DND-41 (cell line): ENCODE results near the gene RASGRF2.

ENCODE experiments used
- ATAC-seq: fragments of 200-7000 bp; cut with Tn5 transposase; 3 replicates; pipeline ENCODE4 v1.9.1; 2021; ENCODE audit warnings: low read depth; ENCODE audit not compliant: insufficient read depth
- DNase-seq: peaks from one replicate; pipeline ENCODE4 v3.0.0-alpha.2; 2020
- H2AFZ ChIP-seq: 2 replicates; pipeline ENCODE4 v1.6.0; 2012; ENCODE audit warnings: low read depth, low read length
- H3K27ac ChIP-seq: 2 replicates; pipeline ENCODE4 v1.5.1; 2012; ENCODE audit warnings: low read length, inconsistent platforms
- H3K27me3 ChIP-seq: fragments of 200-600 bp; sonication (generic); 2 replicates; pipeline ENCODE4 v1.6.0; 2012; ENCODE audit warnings: low read length, mild to moderate bottlenecking, inconsistent platforms; ENCODE audit not compliant: insufficient read depth, poor library complexity
- H3K36me3 ChIP-seq: 2 replicates; pipeline ENCODE4 v1.5.1; 2012; ENCODE audit warnings: low read length, inconsistent platforms; ENCODE audit not compliant: insufficient read depth
- H3K4me1 ChIP-seq: 2 replicates; pipeline ENCODE4 v1.5.1; 2012; ENCODE audit warnings: mild to moderate bottlenecking, low read length; ENCODE audit not compliant: insufficient read depth
- H3K4me2 ChIP-seq: 2 replicates; pipeline ENCODE4 v1.6.0; 2012; ENCODE audit warnings: mild to moderate bottlenecking, moderate library complexity, low read length, inconsistent platforms; ENCODE audit not compliant: insufficient read depth
- H3K4me3 ChIP-seq, 2 experiments: fragments of 200-600 bp in 1 of 2; shearing (Covaris generic) in 1 of 2; 2 replicates each; pipeline ENCODE4 v1.5.1; 2012 to 2016; ENCODE audit warnings: inconsistent platforms in 2 of 2, low read length in 2 of 2, mild to moderate bottlenecking in 2 of 2, low read depth in 1 of 2, moderate library complexity in 1 of 2
- H3K79me2 ChIP-seq: 2 replicates; pipeline ENCODE4 v1.6.0; 2012; ENCODE audit warnings: low read length, inconsistent platforms; ENCODE audit not compliant: insufficient read depth
- H3K9ac ChIP-seq: 2 replicates; pipeline ENCODE4 v1.6.0; 2012; ENCODE audit warnings: low read depth, mild to moderate bottlenecking, inconsistent platforms, low read length, moderate library complexity
- H3K9me3 ChIP-seq: 2 replicates; pipeline ENCODE4 v1.5.1; 2012; ENCODE audit warnings: low read length, moderate library complexity, mild to moderate bottlenecking, inconsistent platforms; ENCODE audit not compliant: insufficient read depth, severe bottlenecking
- H4K20me1 ChIP-seq: 2 replicates; pipeline ENCODE4 v1.6.0; 2012; ENCODE audit warnings: low read length; ENCODE audit not compliant: insufficient read depth
- EZH2 ChIP-seq: IDR thresholded peaks from 3 replicates; pipeline ENCODE4 v1.6.1; 2012; ENCODE audit warnings: borderline replicate concordance, low read depth, mild to moderate bottlenecking, moderate library complexity, low read length, inconsistent platforms; ENCODE audit not compliant: severe bottlenecking
- TF ChIP-seq, protein P1 (sequence below): IDR thresholded peaks from 2 replicates; pipeline ENCODE4 v1.5.1; 2012; ENCODE audit warnings: borderline replicate concordance, low read length, moderate library complexity, mild to moderate bottlenecking; ENCODE audit not compliant: poor library complexity, severe bottlenecking; ENCODE audit errors: extremely low read depth

Gene RASGRF2

DNA sequence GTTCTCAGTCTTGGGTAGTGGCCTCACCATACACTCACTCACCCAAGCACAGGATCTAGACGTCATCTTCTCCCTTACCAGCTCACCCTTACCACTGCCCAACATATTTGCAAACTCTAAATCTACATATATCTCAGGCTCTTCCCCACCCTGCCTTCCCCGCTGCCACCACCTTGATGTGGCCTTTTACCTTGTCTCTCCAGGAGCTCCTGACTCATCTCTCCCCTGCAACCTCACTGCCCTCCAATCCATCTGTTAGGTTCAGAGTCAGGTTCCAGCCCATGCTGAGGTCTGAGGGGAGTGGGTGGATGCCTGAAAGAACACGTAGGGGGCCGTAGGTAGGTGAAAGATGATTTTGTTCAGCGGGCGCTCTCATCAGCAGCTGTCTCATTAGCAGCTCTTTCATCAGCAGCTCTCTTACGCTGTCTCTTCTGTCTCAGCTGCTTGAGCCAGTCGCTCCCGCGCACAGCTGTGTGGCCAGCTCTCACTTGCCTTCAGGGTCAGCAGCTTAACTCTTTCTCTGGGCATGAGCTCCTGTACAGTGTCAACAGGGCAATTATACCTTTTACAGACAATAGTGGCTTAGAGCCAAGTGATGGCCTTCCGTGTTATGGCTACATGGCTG lies 249.8 kb downstream of the RASGRF2 start:
- no peaks in the 10 kb centered on the region for H4K20me1 ChIP-seq
- H3K27ac ChIP-seq = no peak overlapping the region
- no peak for TF ChIP-seq EZH2
- TF ChIP-seq, protein P1, sequence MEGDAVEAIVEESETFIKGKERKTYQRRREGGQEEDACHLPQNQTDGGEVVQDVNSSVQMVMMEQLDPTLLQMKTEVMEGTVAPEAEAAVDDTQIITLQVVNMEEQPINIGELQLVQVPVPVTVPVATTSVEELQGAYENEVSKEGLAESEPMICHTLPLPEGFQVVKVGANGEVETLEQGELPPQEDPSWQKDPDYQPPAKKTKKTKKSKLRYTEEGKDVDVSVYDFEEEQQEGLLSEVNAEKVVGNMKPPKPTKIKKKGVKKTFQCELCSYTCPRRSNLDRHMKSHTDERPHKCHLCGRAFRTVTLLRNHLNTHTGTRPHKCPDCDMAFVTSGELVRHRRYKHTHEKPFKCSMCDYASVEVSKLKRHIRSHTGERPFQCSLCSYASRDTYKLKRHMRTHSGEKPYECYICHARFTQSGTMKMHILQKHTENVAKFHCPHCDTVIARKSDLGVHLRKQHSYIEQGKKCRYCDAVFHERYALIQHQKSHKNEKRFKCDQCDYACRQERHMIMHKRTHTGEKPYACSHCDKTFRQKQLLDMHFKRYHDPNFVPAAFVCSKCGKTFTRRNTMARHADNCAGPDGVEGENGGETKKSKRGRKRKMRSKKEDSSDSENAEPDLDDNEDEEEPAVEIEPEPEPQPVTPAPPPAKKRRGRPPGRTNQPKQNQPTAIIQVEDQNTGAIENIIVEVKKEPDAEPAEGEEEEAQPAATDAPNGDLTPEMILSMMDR = no peak
- no peaks in the 10 kb centered on the region for H3K79me2 ChIP-seq
- no peak overlapping the region for H3K4me3 ChIP-seq
- DNase-seq = no peak
- ATAC-seq = no peak
- no peaks in the 10 kb centered on the region for H3K27me3 ChIP-seq
- no peak overlapping the region for H3K4me2 ChIP-seq
- H3K36me3 ChIP-seq = no peaks in the 10 kb centered on the region
- no peaks in the 10 kb centered on the region for H3K9me3 ChIP-seq
- H3K9ac ChIP-seq = no peak overlapping the region
- no peaks in the 10 kb centered on the region for H3K4me1 ChIP-seq
- no peak overlapping the region for H2AFZ ChIP-seq

DNA sequence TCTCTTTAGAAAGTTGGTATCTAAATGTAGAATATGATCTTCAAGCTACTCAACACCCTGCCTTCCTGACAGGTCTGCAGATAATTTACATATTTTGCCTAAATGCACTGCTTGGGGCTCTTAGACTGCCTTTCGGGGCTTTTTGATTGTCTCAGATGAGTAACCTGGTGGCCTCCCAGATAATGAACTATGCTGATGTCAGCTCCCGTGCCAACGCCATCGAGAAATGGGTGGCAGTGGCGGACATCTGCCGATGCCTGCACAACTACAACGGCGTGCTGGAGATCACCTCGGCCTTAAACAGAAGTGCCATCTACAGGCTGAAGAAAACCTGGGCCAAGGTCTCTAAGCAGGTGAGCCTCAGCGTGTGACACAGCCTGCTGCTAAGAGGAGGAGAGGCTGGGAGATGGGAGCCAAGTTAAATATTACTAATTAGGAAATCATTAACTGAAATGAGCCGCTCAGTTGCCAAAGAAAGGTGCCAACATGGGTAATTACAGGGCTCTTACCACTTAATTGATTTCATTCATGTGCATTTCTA lies 252.1 kb downstream of the RASGRF2 start:
- no peaks in the 10 kb centered on the region for H3K79me2 ChIP-seq

DNA sequence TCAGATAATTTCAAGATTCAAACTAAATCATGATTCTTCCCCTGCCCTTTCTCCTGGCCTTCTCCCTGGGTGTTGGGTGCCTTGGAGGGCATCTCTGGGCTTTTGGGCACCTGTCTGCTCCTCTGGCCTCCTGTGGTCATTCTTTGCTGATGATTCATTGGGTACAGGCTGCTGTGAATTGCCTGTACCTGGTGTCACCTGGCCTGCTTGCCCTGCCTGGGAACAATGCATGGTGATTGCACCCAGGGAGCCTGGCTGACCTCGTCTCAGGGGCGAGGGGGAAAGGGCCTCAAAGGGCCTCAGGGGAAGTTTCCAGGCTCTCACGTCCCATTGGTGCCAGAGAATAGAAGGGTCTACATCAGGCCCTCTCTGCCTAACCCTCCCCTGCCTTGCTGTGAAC lies 252.9 kb downstream of the RASGRF2 start:
- H3K4me3 ChIP-seq = no peak overlapping the region
- H3K4me2 ChIP-seq = no peak overlapping the region
- no peak overlapping the region for H3K27ac ChIP-seq
- no peaks in the 10 kb centered on the region for H3K79me2 ChIP-seq
- DNase-seq (no peak), ATAC-seq (no peak)
- TF ChIP-seq EZH2 = no peak
- TF ChIP-seq, protein P1 = no peak
- H3K27me3 ChIP-seq = no peaks in the 10 kb centered on the region
- H3K9me3 ChIP-seq = no peaks in the 10 kb centered on the region
- no peaks in the 10 kb centered on the region for H4K20me1 ChIP-seq
- no peak overlapping the region for H3K9ac ChIP-seq
- H2AFZ ChIP-seq = no peak overlapping the region
- no peaks in the 10 kb centered on the region for H3K36me3 ChIP-seq
- H3K4me1 ChIP-seq = no peaks in the 10 kb centered on the region

More for the DNA sequence above, 252.1 kb downstream of the RASGRF2 start:
- H3K9me3 ChIP-seq = no peaks in the 10 kb centered on the region
- H3K9ac ChIP-seq = no peak overlapping the region
- H3K4me3 ChIP-seq = no peak overlapping the region
- no peak for DNase-seq
- H4K20me1 ChIP-seq = no peaks in the 10 kb centered on the region
- no peak overlapping the region for H2AFZ ChIP-seq
- H3K27me3 ChIP-seq = no peaks in the 10 kb centered on the region
- H3K4me2 ChIP-seq = no peak overlapping the region
- no peaks in the 10 kb centered on the region for H3K4me1 ChIP-seq
- no peaks in the 10 kb centered on the region for H3K36me3 ChIP-seq
- ATAC-seq = no peak
- TF ChIP-seq, protein P1 = no peak
- no peak for TF ChIP-seq EZH2
- no peak overlapping the region for H3K27ac ChIP-seq

DNA sequence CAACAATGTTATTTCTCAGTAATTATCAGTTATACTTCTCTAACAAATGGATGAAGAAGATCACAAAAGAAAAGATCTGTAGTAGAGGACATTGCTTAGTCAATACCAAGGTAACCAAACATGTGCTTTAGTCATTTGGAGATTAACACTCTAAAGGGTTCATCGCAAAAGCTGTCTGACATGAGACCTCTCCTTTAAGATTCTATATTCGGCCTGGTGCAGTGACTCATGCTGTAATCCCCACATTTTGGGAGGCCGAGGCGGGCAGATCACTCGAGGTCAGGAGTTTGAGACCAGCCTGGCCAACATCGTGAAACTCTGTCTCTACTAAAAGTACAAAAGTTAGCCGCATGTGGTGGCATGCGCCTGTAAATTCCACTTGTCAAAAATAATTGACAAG lies 254.7 kb downstream of the RASGRF2 start:
- DNase-seq (no peak), ATAC-seq (no peak)
- no peaks in the 10 kb centered on the region for H3K79me2 ChIP-seq
- TF ChIP-seq EZH2 = no peak
- TF ChIP-seq, protein P1 = no peak
- no peak overlapping the region for H3K27ac ChIP-seq
- no peaks in the 10 kb centered on the region for H3K9me3 ChIP-seq
- H3K4me1 ChIP-seq = no peaks in the 10 kb centered on the region
- no peaks in the 10 kb centered on the region for H4K20me1 ChIP-seq
- H3K36me3 ChIP-seq = no peaks in the 10 kb centered on the region
- no peak overlapping the region for H3K4me3 ChIP-seq
- no peak overlapping the region for H3K4me2 ChIP-seq
- H2AFZ ChIP-seq = no peak overlapping the region
- no peaks in the 10 kb centered on the region for H3K27me3 ChIP-seq
- H3K9ac ChIP-seq = no peak overlapping the region
